NOMO-1 treated with DMSO at 0.1 percent for 48 hours (cell line): Measurements from ENCODE around the gene ANO2.

Source experiments
- DNase-seq: peaks from one replicate; lab custom pipeline; 2025; ENCODE audit not compliant: unreplicated experiment; lab: John Stamatoyannopoulos, UW

ANO2 gene

GRCh38 chr12:5588176-5588575, 356.9 kb downstream of the ANO2 start:
- no peak for DNase-seq

- DNase-seq, result no peak
Observed at GRCh38 chr12:5587711-5588121, 357.3 kb downstream of the ANO2 start.

DNA sequence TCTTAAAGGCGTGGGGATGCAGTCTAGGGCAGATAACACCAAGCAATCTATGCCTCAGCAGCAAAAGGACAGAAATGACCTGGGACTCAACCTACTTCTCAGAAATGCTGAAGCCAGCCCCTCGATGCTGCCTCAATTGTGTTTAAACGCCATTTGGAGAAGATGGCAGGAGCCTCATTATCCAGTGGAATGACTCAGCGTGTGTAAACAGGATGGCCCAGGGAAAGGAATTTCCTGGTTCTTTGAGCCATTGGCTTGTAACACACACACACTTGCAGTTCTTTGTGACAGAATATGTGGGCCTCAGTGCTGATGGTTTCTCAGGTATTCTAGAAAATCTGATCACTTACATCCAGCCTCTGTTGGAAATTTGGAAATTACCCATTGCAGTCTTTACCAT, 358.9 kb downstream of the ANO2 start:
- no peak for DNase-seq

DNA sequence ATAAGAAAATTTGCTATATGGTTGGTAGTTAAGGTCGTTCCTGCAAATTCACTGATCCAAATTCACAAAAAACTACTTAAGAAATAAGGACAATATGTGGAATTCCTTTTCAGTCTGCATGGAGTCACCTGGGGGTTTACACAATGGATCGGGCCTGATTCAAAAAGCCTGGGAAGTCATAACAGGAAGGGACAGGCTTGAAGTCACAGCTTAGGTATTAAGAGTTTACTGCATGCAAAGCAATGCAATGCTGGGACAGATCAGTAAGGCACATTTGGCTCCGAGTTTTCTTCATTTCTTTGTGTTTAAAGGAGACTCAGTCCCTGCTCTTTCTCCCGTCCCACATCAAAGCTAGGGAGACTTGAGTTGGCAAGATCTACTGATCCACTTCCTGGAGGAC, 359.9 kb downstream of the ANO2 start:
- DNase-seq, result no peak

- no peak for DNase-seq
Observed at GRCh38 chr12:5584412-5585175, 360.5 kb downstream of the ANO2 start.

GRCh38 chr12:5582541-5582940, 362.5 kb downstream of the ANO2 start:
- no peak for DNase-seq

DNA sequence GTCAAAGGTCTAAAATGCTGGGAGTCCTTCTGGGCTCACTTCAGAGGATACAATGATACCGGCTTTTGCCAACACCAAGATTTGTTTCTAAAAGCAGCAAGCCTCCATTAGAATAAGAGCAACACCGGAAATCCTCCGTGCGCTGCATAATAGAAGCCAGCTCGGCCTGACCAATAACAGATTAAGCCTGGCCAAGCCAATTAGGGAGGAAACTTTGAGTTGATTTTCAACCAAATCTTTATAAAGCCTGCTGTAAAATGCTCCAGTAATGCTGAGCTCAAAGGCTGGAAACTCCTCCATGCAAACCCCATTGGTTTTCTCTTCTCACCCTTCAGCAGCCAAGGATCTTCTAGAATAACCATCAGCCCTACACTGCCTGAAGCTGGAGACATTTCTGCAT, 363.0 kb downstream of the ANO2 start:
- no peak for DNase-seq

GRCh38 chr12:5581616-5582015, 363.4 kb downstream of the ANO2 start:
- no peak for DNase-seq

GRCh38 chr12:5581019-5581418, 364.0 kb downstream of the ANO2 start:
- DNase-seq, result no peak

DNA sequence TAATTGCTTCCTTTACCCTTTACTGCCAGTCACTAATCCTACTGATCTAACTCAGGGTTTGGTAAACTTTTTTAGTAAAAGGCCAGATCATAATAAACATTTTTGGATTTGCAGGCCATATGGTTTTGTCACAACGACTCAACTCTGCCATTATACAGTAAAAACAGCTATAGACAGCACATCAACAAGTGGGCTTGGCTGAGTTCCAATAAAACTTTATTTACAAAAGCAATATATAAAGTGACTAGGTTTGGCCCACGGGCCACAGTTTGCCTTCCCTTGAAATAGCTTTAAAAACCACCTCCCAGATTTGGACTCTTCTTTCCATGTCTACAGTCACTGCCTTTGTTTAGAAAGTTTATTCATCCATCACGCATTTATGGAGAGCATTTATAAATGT, 366.3 kb downstream of the ANO2 start:
- no peak for DNase-seq

- no peak for DNase-seq
Observed at GRCh38 chr12:5577741-5578140, 367.3 kb downstream of the ANO2 start.

- DNase-seq, result no peak
Observed at GRCh38 chr12:5577211-5577612, 367.8 kb downstream of the ANO2 start.

DNA sequence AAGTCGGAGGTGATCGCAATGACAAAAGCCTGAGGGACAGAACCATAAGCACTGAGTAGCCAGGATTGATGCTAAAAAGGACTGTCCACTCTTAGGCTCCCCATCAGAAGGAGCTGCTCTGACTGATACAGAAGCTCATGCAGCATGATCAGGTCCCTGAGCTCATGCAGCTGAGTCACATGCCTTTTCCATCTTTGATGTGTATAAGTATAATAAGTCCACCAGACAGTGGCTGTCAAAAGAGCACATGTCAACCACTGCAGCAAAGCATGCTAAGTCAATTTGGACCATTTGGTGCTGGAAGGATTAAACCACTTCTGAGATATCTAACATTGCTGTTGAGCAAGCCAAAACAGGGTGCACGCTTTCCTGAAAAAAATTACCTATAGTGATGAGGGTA, 369.1 kb downstream of the ANO2 start:
- no peak for DNase-seq

DNA sequence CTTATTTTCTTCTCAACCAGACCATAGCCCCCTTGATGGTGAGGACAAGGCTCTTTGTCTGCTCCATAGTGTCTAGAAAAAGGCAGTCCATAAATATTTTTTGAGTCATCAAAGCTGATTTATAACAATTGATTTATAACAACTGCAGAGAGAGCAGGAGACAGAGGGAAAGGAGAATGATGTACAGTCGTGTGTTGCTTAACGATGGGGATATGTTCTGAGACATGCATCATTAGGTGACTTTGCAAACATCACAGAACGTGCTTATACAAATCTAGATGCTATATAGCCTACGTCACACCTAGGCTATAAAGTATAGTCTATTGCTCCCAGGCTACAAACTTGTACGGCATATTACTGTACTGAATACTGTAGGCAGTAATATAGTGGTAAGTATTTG, 369.8 kb downstream of the ANO2 start:
- no peak for DNase-seq

DNA sequence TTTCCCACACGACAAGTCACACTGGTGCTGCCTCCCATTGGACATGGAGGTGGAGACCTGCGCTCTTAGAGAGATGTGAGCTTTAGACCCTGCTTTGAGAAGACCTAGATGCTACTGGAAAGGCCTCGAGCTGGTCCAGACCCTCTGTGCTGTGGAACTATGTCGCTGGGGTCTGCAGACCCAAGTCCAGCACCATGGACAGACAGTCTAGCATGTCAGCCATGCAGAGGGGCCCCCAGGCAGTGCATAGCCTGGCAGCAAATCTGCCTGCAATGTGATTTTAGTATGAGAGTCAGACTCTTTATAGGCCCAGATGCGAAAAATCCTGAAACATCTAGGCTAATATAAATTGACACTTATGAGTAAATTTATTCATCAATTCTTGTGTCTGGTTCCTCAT, 371.7 kb downstream of the ANO2 start:
- no peak for DNase-seq

- no peak for DNase-seq
Observed at GRCh38 chr12:5571115-5571514, 373.9 kb downstream of the ANO2 start.

DNA sequence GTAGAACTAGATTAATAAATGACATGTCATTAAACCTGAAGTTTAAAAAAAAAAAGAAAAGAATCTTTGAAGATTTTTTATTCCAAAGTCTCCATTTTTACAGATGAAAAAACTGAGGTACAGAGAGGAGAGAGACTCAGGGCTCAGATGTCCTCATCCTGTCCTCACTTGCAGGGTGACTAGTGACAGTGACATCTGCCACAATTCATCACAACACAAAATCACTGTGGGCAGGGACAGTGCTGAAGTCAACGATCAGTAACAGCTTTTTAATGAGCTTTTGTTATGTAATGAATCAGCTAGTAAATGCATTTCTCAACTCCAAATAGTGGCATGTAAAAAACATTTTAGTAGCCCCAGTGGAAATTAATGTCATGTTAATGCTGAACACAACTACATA, 374.6 kb downstream of the ANO2 start:
- DNase-seq, result no peak

- DNase-seq, result no peak
Observed at GRCh38 chr12:5568325-5568981, 376.6 kb downstream of the ANO2 start.

DNA sequence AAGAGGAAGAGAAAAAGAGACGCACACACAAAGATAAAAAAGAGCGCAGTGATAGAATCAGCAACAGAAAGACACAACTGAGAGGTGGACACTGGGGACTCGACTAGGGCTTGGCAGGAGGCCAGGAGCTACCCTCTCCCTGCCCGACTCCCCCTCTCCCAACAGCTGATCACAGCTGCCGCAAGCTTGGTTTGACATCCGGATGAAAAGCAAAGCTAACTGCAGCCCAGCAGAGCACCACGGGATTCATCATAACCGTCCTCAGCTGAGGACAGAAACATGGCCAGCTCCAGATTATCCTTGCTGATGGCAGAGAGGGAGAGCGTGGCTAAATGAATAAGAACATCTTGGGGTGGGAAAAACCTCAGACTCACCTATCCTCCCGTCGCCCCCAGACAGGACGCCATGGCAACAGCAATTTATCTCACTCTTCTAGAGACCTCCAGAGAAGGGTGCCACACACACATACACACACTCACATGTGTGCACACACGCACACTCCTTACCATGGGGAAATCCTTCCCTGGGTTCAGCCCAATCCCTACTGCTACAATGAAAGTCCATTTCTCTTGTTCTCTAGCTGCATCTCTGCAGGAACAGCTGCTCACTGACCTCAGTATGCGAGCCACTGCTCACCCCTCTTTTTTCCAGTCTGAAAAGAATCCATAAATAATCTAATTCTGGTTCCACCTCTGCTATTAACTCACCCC, 377.9 kb downstream of the ANO2 start:
- DNase-seq, result no peak

DNA sequence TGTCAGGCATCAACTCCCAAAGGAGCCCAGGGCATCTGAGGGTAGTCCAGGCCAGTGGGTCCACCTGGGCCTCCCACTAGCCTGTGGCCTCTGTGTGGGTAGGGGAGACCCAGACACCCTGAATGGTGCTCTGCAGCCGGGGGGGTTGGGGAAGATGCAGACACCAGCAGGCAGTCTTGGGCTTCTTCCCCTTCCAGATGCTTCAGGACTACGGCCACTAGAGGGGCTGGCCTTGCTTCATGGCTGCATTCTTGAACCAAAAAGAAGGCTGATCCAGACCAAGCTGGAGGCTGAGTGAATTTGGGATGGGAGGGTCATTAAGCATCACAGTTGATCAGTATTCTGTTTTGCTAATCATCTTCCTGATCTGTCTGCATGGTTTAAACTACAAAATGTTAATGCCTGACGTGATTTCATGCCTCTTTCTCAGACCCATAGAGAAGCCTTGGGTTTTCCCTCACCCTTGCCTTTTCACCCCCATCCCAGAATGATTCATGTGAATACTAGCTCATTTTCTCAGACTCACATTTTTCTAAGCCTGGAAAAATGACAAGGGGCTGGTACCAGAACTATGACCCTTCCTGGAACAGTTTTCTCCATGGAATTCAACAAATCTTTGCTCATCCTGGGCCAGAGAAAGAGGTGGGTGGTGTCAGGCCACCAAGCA, 379.0 kb downstream of the ANO2 start:
- no peak for DNase-seq

- no peak for DNase-seq
Observed at GRCh38 chr12:5562581-5562980, 382.5 kb downstream of the ANO2 start.

DNA sequence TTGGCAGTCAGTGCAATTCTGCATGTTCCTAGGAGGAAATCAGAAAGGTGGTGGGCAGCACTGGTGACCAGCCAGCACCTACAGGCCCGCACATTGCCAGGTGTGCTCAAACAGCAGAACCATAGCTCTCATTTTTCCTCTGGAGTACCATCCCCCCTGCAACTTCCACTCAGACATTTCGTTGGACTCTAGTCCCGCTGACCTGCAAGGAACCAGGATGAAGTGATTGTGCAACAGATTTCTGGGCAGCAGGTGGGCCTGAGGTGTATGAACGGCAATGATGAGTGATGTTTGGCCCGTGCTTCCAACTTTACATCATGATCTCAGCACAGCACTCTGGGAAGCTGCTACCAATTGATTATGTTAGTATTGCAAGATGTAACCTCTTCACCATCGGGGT, 383.2 kb downstream of the ANO2 start:
- DNase-seq, result no peak
